ENCODE measurements around the gene SELENON.

GRCh38 chr1:25805863-25806225 is 5.9 kb downstream of the SELENON start:
- TF ChIP-seq EP300 (IDR thresholded peaks at IDR 0.05) (no peak), POLR2A (IDR thresholded peaks at IDR 0.05; ENCODE audit: low read length) (no peak), SMC3 (IDR thresholded peaks at IDR 0.05) (no peak), CHD2 (IDR thresholded peaks at IDR 0.05; ENCODE audit: low read length, partially characterized antibody) (no peak), CBX2 (IDR thresholded peaks at IDR 0.05; ENCODE audit: borderline replicate concordance, low read depth) (no peak), TFCP2L1 (CRISPR knock-in tag; IDR thresholded peaks at IDR 0.05) (no peak), HOXA7 (CRISPR knock-in tag; IDR thresholded peaks at IDR 0.05) (no peak), MAFK (IDR thresholded peaks at IDR 0.05; ENCODE audit: partially characterized antibody) (no peak), RCOR1 (IDR thresholded peaks at IDR 0.05; ENCODE audit: low read depth, low read length) (no peak), ELK1 (IDR thresholded peaks at IDR 0.05; ENCODE audit: low read depth, low read length) (no peak)
